HCT116 (cell line): ENCODE measurements around the gene CSGALNACT2.

Experiments used
- CEBPB ChIP-seq: IDR thresholded peaks from 2 replicates; pipeline ENCODE4 v1.6.1; 2012; ENCODE audit warnings: low read depth
- EZH2 ChIP-seq: fragments of 200-600 bp; sonication (generic); IDR thresholded peaks from 2 replicates; pipeline ENCODE4 v1.6.1; 2017; ENCODE audit warnings: antibody characterized with exemption, mixed run types
- EZH2phosphoT487 ChIP-seq: fragments of 200-600 bp; IDR thresholded peaks from 2 replicates; pipeline ENCODE4 v1.6.1; 2018; ENCODE audit warnings: antibody characterized with exemption, borderline replicate concordance
- JUND ChIP-seq: IDR thresholded peaks from 2 replicates; pipeline ENCODE4 v1.6.1; 2012
- POLR2AphosphoS5 ChIP-seq: IDR thresholded peaks from 2 replicates; pipeline ENCODE4 v1.6.1; 2011; ENCODE audit warnings: mild to moderate bottlenecking, low read depth, low read length, moderate library complexity
- RAD21 ChIP-seq: IDR thresholded peaks from 2 replicates; pipeline ENCODE4 v1.6.1; 2012; ENCODE audit warnings: low read depth, mild to moderate bottlenecking
- SIN3A ChIP-seq: IDR thresholded peaks from 2 replicates; pipeline ENCODE4 v1.6.1; 2012; ENCODE audit warnings: low read depth
- SP1 ChIP-seq: IDR thresholded peaks from 2 replicates; pipeline ENCODE4 v1.6.1; 2012; ENCODE audit warnings: low read depth
- TCF7L2 ChIP-seq: IDR thresholded peaks from 2 replicates; pipeline ENCODE4 v1.7.0; 2011; ENCODE audit warnings: borderline replicate concordance, inconsistent platforms; ENCODE audit not compliant: insufficient read depth, insufficient read length; ENCODE audit errors: extremely low read depth
- YY1 ChIP-seq: IDR thresholded peaks from 2 replicates; pipeline ENCODE4 v1.6.1; 2011; ENCODE audit warnings: low read length, low read depth, moderate library complexity, mild to moderate bottlenecking; ENCODE audit not compliant: insufficient replicate concordance; ENCODE audit errors: extremely low read depth
- TF ChIP-seq, protein P1 (sequence below), 3 experiments: fragments of 200-600 bp in 1 of 3; sonication (generic) in 1 of 3; IDR thresholded peaks in 2 of 3; conservative IDR thresholded peaks in 1 of 3; 2 replicates each; pipeline ENCODE4 v1.5.1; 2012 to 2017; ENCODE audit warnings: low read depth in 2 of 3, low read length in 2 of 3, antibody characterized with exemption in 1 of 3, borderline replicate concordance in 1 of 3, control low read depth in 1 of 3, mild to moderate bottlenecking in 1 of 3, mixed read lengths in 1 of 3, mixed run types in 1 of 3, moderate library complexity in 1 of 3; ENCODE audit not compliant: insufficient read depth in 1 of 3
- TF ChIP-seq, protein P2 (sequence below): IDR thresholded peaks from 2 replicates; pipeline ENCODE4 v1.6.1; 2012; ENCODE audit warnings: low read depth
- TF ChIP-seq, protein P3 (sequence below): IDR thresholded peaks from 2 replicates; pipeline ENCODE4 v1.6.1; 2012

DNA sequence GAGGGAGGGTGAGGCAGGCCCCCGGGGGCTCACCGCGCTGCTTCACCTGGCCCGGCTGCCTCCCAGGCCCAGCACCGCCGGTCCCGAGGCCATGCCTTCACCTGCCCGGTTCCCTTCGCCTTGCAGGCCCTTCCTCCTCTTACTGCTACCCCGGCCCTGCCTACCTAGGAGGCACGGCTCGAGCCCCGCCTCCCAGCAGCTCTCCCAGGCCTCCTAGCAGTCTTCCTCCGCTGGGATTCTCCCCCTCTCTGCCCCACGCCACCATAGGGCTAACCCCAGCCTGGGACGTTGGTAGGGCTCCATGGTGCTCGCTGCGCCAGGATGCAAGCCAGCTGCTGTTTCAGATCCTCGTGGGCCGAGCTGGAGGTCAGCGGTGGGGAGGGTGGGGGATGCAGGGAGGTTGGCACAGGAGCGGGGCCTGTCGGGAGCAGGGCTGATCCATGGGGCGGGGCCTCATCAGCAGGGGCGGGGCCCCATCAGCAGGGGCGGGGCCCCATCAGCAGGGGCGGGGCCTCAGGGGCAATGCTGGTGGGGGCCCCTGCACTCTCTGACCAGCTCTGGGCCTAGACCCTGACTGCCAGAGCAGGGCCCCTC, 65.3 kb downstream of the CSGALNACT2 start:
- TF ChIP-seq, protein P1, sequence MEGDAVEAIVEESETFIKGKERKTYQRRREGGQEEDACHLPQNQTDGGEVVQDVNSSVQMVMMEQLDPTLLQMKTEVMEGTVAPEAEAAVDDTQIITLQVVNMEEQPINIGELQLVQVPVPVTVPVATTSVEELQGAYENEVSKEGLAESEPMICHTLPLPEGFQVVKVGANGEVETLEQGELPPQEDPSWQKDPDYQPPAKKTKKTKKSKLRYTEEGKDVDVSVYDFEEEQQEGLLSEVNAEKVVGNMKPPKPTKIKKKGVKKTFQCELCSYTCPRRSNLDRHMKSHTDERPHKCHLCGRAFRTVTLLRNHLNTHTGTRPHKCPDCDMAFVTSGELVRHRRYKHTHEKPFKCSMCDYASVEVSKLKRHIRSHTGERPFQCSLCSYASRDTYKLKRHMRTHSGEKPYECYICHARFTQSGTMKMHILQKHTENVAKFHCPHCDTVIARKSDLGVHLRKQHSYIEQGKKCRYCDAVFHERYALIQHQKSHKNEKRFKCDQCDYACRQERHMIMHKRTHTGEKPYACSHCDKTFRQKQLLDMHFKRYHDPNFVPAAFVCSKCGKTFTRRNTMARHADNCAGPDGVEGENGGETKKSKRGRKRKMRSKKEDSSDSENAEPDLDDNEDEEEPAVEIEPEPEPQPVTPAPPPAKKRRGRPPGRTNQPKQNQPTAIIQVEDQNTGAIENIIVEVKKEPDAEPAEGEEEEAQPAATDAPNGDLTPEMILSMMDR (IDR thresholded peaks at IDR 0.05 in 2 of 3, conservative IDR thresholded peaks at IDR 0.05 in 1 of 3; ENCODE audit: borderline replicate concordance in 1 of 3, insufficient read depth in 1 of 3, low read depth in 2 of 3, low read length in 2 of 3): no peak
- TF ChIP-seq SP1: no peak
- TF ChIP-seq, protein P2, sequence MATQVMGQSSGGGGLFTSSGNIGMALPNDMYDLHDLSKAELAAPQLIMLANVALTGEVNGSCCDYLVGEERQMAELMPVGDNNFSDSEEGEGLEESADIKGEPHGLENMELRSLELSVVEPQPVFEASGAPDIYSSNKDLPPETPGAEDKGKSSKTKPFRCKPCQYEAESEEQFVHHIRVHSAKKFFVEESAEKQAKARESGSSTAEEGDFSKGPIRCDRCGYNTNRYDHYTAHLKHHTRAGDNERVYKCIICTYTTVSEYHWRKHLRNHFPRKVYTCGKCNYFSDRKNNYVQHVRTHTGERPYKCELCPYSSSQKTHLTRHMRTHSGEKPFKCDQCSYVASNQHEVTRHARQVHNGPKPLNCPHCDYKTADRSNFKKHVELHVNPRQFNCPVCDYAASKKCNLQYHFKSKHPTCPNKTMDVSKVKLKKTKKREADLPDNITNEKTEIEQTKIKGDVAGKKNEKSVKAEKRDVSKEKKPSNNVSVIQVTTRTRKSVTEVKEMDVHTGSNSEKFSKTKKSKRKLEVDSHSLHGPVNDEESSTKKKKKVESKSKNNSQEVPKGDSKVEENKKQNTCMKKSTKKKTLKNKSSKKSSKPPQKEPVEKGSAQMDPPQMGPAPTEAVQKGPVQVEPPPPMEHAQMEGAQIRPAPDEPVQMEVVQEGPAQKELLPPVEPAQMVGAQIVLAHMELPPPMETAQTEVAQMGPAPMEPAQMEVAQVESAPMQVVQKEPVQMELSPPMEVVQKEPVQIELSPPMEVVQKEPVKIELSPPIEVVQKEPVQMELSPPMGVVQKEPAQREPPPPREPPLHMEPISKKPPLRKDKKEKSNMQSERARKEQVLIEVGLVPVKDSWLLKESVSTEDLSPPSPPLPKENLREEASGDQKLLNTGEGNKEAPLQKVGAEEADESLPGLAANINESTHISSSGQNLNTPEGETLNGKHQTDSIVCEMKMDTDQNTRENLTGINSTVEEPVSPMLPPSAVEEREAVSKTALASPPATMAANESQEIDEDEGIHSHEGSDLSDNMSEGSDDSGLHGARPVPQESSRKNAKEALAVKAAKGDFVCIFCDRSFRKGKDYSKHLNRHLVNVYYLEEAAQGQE: no peak
- TF ChIP-seq RAD21: no peak
- no peak for TF ChIP-seq JUND
- TF ChIP-seq SIN3A: no peak
- TF ChIP-seq YY1: no peak
- TF ChIP-seq CEBPB: no peak
- no peak for TF ChIP-seq EZH2phosphoT487
- no peak for TF ChIP-seq TCF7L2
- TF ChIP-seq, protein P3, sequence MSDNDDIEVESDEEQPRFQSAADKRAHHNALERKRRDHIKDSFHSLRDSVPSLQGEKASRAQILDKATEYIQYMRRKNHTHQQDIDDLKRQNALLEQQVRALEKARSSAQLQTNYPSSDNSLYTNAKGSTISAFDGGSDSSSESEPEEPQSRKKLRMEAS: peak; percentile 39; the same call in 1 of the 2 replicates
- no peak for TF ChIP-seq EZH2
- TF ChIP-seq POLR2AphosphoS5: peak; percentile 58
